Gastrocnemius medialis (tissue), 4 donors: Measurements from ENCODE around the gene DAPK1. TPM values are rescaled to one million over a fixed set of nuclear protein-coding genes. Genes with fewer than 3 reads are reported as not detected.

Experiments used
- ATAC-seq, 2 donors: fragments of 150-250 bp; one replicate each; pipeline ENCODE4 v1.9.1; 2016
- DNase-seq, 2 donors: peaks; one replicate each; pipeline ENCODE4 v3.0.0-alpha.2; 2019
- H3K27ac ChIP-seq, 4 donors: fragments of 200-600 bp; sonication (generic); 1 replicate in 1 of 4; 2 replicates in 3 of 4; pipeline ENCODE4 v1.5.1; 2016 to 2018; ENCODE audit warnings: mild to moderate bottlenecking in 2 of 4, moderate library complexity in 1 of 4
- H3K27me3 ChIP-seq, 3 donors: fragments of 200-600 bp; sonication (generic) in 2 of 3; 1 replicate in 1 of 3; 2 replicates in 2 of 3; pipeline versions ENCODE4 v1.5.1 to v1.6.0; 2016 to 2019; ENCODE audit warnings: mild to moderate bottlenecking in 1 of 3, moderate library complexity in 1 of 3
- H3K36me3 ChIP-seq, 2 donors: fragments of 200-600 bp; sonication (generic) in 1 of 2; one replicate each; pipeline ENCODE4 v1.5.1; 2017 to 2018
- H3K4me1 ChIP-seq, 2 donors: fragments of 200-600 bp; sonication (generic) in 1 of 2; one replicate each; pipeline ENCODE4 v1.5.1; 2016 to 2017; ENCODE audit warnings: mild to moderate bottlenecking in 2 of 2
- H3K4me3 ChIP-seq, 4 donors: fragments of 200-600 bp; sonication (generic) in 3 of 4; 1 replicate in 1 of 4; 2 replicates in 3 of 4; pipeline ENCODE4 v1.5.1; 2016 to 2019; ENCODE audit warnings: mild to moderate bottlenecking in 2 of 4
- H3K9me3 ChIP-seq, 3 donors: fragments of 200-600 bp; sonication (generic) in 2 of 3; 1 replicate in 1 of 3; 2 replicates in 2 of 3; pipeline ENCODE4 v1.5.1; 2016 to 2019
- CTCF ChIP-seq, 5 experiments: fragments of 450-650 bp in 3 of 5; fragments of 200-600 bp in 2 of 5; sonication (generic) in 2 of 5; IDR thresholded peaks in 4 of 5; conservative IDR thresholded peaks in 1 of 5; 1 replicate in 4 of 5; 2 replicates in 1 of 5; pipeline ENCODE4 v1.5.1; 2016 to 2019; ENCODE audit warnings: antibody characterized with exemption in 5 of 5, mild to moderate bottlenecking in 3 of 5, moderate library complexity in 3 of 5
- POLR2A ChIP-seq, 2 donors: fragments of 450-650 bp; IDR thresholded peaks; one replicate each; pipeline ENCODE4 v1.6.1; 2017; ENCODE audit warnings: antibody characterized with exemption in 2 of 2, mild to moderate bottlenecking in 2 of 2, moderate library complexity in 2 of 2
- in situ Hi-C, 4 donors: fragments of 200-750 bp; cut with MboI; loops; one replicate each; pipeline versions ENCODE4 v1.15.0 to v1.8.0; 2017; ENCODE audit warnings: low sequenced_read_pairs in 4 of 4
- intact Hi-C: fragments of 100-400 bp; cut with DNase I; formaldehyde crosslinking; loops from one replicate; pipeline ENCODE4 v1.15.1; 2023; ENCODE audit warnings: low total_unique reads
- total RNA-seq, 4 donors: library from RNA; depleted of rRNA; stranded (reverse); fragments of >200 nt; gene quantifications; one replicate each; pipeline versions ENCODE4 v1.1.0 to v1.2.3, GENCODE V29; 2016

Gene DAPK1
- total RNA-seq, 4 donors from 2014 or later: 1.2 to 4.3 (median 2.7) TPM

GRCh38 chr9:87662808-87663528, 165.3 kb downstream of the DAPK1 start:
- Histone ChIP-seq H3K4me1 (no peaks in the 10 kb centered on the region), H3K27ac (no peak overlapping the region), H3K27me3 (no peaks in the 10 kb centered on the region), H3K36me3 (no peaks in the 10 kb centered on the region), H3K9me3 (no peaks in the 10 kb centered on the region), H3K4me3 (no peak overlapping the region)
- DNase-seq: peak in 1 of 2 donors; percentile 31
- in situ Hi-C loops (loop anchor here in 3 of 4 donors (5.0 to 25.0 kb wide), 4 partner anchors 318 to 1251 kb away; no protein-coding TSS in a partner anchor), intact Hi-C loops (loop anchor here (2.0 to 5.0 kb wide), 2 partner anchors 166 to 326 kb away; partner anchors contain the start of gene DAPK1)
- ATAC-seq: no peak
- no peak for TF ChIP-seq POLR2A (IDR thresholded peaks at IDR 0.05)
- peak; percentile 38 to 76 (median 66) for TF ChIP-seq CTCF (IDR thresholded peaks at IDR 0.05 in 4 of 5, conservative IDR thresholded peaks at IDR 0.05 in 1 of 5)

- DNase-seq (no peak), ATAC-seq (no peak)
- Histone ChIP-seq H3K27me3 (no peaks in the 10 kb centered on the region), H3K9me3 (no peaks in the 10 kb centered on the region), H3K4me1 (no peaks in the 10 kb centered on the region), H3K36me3 (no peaks in the 10 kb centered on the region), H3K4me3 (no peak overlapping the region), H3K27ac (no peak overlapping the region)
- TF ChIP-seq CTCF (IDR thresholded peaks at IDR 0.05 in 4 of 5, conservative IDR thresholded peaks at IDR 0.05 in 1 of 5): no peak
- TF ChIP-seq POLR2A (IDR thresholded peaks at IDR 0.05): no peak
- in situ Hi-C loops: loop anchor here in 3 of 4 donors (5.0 to 25.0 kb wide), 4 partner anchors 319 to 1251 kb away; no protein-coding TSS in a partner anchor
- intact Hi-C loops: loop anchor here (2.0 to 5.0 kb wide), 2 partner anchors 166 to 327 kb away; partner anchors contain the start of gene DAPK1
These were observed 165.9 kb downstream of the DAPK1 start for GRCh38 chr9:87663556-87663955.

- H3K27ac ChIP-seq: no peak overlapping the region
- H3K9me3 ChIP-seq: no peaks in the 10 kb centered on the region
- TF ChIP-seq CTCF (IDR thresholded peaks at IDR 0.05 in 4 of 5, conservative IDR thresholded peaks at IDR 0.05 in 1 of 5) (no peak), POLR2A (IDR thresholded peaks at IDR 0.05) (no peak)
- DNase-seq: no peak
- ATAC-seq: no peak
- H3K36me3 ChIP-seq: no peaks in the 10 kb centered on the region
- H3K4me1 ChIP-seq: no peaks in the 10 kb centered on the region
- intact Hi-C loops: loop anchor here (5.0 kb wide), 1 partner anchor 167 kb away; the partner anchor contains the start of gene DAPK1
- in situ Hi-C loops: loop anchor here (5.0 to 25.0 kb wide), 5 partner anchors 320 to 1252 kb away; no protein-coding TSS in a partner anchor
- no peaks in the 10 kb centered on the region for H3K27me3 ChIP-seq
- no peak overlapping the region for H3K4me3 ChIP-seq
These were observed 166.7 kb downstream of the DAPK1 start for GRCh38 chr9:87664153-87665060.

- Histone ChIP-seq H3K9me3 (no peaks in the 10 kb centered on the region), H3K36me3 (no peaks in the 10 kb centered on the region), H3K4me3 (no peak overlapping the region), H3K27me3 (no peaks in the 10 kb centered on the region), H3K27ac (no peak overlapping the region), H3K4me1 (no peaks in the 10 kb centered on the region)
- DNase-seq (no peak), ATAC-seq (no peak)
- intact Hi-C loops (no loop called here), in situ Hi-C loops (loop anchor here (5.0 to 25.0 kb wide), 4 partner anchors 321 to 1253 kb away; no protein-coding TSS in a partner anchor)
- TF ChIP-seq POLR2A (IDR thresholded peaks at IDR 0.05): no peak
- TF ChIP-seq CTCF (IDR thresholded peaks at IDR 0.05 in 4 of 5, conservative IDR thresholded peaks at IDR 0.05 in 1 of 5): no peak
These were observed 167.8 kb downstream of the DAPK1 start for GRCh38 chr9:87665505-87665904.
